Measurements from ENCODE around the gene GSN. TPM values are rescaled to one million over a fixed set of nuclear protein-coding genes. Genes with fewer than 3 reads are reported as not detected.

Gene GSN
- total RNA-seq, 1 donor from 2014 or later: 521 TPM

DNA sequence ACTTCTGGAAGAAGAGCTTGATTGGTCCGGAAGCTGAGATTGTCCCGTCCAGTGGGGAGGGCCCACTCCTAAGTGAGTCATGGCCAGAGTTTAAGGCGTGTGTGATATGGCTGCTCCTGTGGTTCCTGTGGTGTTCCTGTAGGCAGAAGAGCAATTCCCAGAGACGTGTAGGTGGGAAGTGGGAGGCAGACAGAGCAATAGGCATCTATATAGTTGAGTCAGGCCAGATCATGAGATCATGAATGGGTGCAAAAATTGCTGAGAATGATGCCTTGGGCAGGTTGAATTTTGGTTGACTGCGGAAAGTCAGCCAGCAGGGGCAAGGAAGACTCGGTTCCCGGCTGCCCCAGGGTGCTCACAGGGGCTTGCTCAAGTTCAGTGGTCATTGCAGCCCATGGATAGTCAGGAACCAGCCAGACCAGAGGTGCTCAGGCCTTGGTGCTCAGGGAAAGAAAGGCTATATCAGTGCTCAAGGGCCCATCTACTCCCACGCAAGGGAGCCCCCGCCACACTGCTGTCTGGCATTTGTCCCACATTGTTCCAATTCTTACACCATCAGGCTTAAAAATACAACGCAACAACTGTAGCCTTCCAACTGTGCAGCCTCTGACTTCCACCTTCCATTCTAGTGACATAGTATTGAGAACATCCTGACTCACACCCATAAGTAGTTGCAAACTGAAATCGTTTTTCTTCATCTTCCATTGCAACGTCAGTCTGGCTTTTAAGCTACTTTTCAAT, 21.0 kb upstream of the GSN start:
- DNase-seq (ENCODE audit: low spot score): no peak

DNA sequence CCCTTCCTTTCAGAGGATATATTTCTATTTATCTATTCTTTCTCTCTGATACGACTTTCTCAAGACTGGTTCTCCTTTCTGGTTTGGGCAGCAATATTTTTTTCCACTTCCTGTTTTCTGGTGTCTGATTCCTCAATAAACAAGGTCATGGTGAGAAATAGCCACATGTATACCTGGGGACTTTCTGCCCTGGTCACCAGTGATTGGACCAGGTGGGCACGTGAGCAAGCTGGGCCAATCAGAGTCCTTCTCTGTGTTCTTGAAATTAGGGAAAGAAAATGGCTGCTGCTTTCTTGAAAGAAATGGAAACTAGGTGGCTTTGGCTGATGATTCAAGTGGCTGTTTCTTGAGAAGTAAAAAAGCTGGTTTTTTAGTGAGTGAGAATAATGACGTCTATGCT, 18.4 kb upstream of the GSN start:
- DNase-seq (ENCODE audit: low spot score): no peak

DNA sequence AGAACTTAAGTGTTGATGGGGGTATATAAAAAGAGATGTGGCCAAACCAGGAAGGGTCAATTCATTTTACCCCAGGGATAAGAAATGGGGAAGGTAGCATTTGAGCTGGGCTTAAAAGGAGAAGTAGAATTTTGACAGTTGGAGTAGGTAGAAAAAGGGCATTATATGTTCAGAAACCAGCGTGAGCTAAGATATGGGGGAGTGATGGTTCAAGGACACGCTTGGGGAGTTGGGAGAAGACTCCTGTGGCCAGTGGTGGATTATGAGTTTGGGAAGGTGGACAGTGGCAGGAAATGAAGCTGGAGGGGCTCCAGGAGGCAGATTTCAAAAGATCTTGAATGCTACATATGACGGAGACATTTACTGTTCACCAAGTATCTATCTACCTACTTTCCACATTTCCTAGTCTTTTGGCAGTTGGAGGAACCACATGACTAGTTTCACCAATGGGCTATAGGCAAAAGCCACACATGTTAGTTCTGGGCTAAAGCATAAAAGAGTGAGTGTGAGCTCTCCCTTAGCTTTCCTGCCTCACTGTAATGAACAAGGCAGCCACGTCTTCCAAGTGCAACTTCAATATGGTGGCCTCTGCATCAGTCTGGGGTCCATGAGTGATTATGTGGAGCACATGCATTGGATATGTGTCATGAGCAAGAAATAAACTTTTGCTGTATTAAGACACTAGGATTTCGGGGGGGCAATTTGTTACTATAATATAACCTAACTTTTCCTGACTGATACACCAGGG, 15.7 kb upstream of the GSN start:
- no peak for DNase-seq (ENCODE audit: low spot score)

GRCh38 chr9:121253162-121253561, 14.8 kb upstream of the GSN start:
- DNase-seq (ENCODE audit: low spot score): no peak

DNA sequence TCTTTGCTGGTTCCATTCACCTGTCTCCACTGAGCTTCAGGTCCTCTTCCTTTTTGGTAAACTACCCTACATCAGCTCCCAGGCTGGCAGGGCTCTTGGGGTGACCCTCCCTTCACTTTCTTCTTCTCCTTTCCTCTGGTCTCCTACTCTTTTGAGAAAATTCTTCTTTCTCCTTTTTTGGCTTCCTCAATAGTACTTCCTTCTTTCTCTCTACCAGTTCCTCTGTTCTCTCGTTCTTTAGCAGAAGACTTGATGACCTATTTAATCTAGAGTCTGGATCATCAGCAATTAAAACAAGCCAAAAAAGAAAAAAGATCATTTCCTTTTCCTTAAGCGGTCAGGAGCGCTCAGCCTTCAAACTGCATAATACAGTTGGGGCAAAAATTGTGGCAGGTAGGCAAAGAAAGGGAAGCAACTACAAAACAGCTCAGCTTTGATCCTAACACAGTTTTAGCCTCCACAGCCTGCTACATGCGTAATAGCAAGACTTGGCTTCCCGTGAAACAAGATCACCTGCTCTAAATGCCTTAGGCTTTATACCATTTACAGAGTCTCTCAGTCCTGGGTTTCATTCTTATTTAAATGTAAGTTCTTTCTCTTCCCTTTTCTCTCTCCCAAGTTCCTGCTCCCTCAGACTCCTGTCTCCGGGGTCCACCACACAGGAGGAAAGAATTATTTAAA, 14.0 kb upstream of the GSN start:
- DNase-seq (ENCODE audit: low spot score): no peak

DNA sequence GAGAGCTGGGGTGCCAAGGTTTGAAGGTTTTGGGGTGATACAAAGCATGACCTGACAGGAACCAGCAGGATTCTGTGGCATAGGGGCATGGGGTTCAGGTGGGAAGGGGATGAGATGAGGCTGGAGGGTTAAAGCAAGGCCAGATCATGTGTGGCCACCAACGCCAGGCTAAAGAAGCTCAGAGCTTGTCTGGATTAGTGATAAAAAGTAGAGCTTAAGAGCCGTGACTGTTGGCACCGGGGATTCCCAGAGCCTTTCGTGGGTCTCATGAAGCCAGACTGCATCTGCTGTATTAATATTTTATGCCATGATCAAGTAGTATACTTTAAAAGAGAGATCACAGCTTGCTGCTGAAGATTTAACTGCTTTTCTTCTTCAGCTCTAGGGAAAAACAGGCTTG, 8.5 kb upstream of the GSN start:
- DNase-seq (ENCODE audit: low spot score): no peak

- DNase-seq (ENCODE audit: low spot score): no peak
These were observed 8.0 kb upstream of the GSN start for GRCh38 chr9:121259935-121260334.

DNA sequence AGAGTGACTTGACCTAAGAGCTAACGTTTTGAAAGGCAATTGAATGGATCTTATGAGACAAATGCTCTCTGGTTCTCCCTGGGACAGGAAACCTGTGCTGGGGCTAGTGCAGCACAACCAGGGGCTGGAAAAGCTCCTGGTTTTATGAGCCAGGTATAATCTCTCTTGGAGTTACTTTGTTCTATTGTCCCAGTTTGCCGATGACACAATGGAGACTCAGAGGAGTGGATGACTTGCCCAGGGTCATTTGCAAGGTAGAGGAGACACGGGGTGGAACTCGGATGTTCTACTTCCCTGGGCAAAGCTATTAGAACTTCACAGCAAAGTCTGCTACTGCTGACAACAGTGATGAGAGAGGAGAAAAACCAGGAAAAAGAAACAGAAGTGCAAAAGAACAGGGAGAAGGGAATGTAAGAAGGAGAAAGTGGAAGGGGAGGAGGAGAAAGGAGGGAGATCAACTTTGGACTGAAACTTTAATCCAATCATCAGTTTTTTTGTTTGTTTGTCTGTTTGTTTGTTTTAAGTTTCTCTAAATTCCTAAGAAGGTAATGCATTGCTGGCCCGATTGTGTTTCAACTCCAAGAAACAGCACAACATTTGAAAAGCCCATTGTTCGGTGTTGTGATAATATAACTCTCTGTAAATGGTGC, 7.4 kb upstream of the GSN start:
- no peak for DNase-seq (ENCODE audit: low spot score)

GRCh38 chr9:121261107-121261460, 6.9 kb upstream of the GSN start:
- no peak for DNase-seq (ENCODE audit: low spot score)

DNA sequence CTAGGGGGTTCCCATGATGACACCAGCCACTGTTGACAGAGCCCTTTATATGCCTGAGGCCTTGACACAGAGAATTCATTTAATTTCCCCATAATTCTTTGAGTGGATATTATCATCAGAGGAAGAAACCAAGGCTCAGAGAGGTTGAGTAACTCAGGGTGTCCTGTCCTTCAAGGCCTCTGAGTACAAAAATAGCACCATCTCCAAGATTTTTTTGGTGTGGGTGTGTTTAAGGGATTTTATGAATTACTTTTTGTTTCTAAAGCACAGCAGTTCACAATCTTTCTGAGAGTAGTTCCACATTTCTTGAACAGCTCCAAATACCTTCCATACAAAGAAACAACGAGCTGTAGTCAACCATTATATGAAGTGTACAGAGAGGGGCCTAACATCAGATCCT, 6.2 kb upstream of the GSN start:
- no peak for DNase-seq (ENCODE audit: low spot score)

DNA sequence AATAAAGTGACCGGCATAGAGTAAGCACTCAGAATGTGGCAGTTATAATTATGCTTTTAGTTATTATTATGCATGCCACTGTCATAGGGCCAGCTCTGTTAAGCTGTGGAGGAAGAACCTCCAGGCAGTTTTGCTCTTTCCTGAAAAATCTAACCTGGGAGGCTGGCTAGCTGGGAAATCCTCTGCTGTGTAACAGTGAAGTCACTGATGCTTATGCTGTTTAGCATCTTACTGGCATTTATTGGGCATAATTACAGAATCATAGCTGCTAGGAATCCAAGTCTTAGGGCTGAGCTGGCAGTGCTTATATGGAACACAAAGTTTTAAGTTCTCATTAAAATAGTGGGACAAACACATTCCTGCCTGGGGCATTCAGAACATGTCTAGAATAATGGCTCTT, 5.5 kb upstream of the GSN start:
- DNase-seq (ENCODE audit: low spot score): no peak

GRCh38 chr9:121262953-121263352, 5.0 kb upstream of the GSN start:
- DNase-seq (ENCODE audit: low spot score): no peak

- DNase-seq (ENCODE audit: low spot score): no peak
These were observed 1.6 kb upstream of the GSN start for GRCh38 chr9:121266356-121266755.

GRCh38 chr9:121266906-121267650, 884 bp upstream of the GSN start:
- DNase-seq (ENCODE audit: low spot score): no peak

DNA sequence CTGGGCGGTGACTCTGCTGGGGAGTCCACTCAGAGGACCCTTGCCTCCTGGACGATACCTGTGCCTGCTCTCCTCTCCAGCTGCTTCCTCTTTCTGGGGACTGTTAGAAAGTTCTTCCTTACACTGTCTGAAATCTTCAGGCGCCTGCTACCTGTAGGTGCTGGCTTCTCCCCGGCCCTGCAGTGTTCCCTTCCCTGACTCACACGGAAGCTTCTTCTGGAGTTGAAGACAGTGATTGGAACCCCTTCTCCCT, 562 bp downstream of the GSN start:
- DNase-seq (ENCODE audit: low spot score): no peak

- no peak for DNase-seq (ENCODE audit: low spot score)
These were observed 1.1 kb downstream of the GSN start for GRCh38 chr9:121268851-121269641.

DNA sequence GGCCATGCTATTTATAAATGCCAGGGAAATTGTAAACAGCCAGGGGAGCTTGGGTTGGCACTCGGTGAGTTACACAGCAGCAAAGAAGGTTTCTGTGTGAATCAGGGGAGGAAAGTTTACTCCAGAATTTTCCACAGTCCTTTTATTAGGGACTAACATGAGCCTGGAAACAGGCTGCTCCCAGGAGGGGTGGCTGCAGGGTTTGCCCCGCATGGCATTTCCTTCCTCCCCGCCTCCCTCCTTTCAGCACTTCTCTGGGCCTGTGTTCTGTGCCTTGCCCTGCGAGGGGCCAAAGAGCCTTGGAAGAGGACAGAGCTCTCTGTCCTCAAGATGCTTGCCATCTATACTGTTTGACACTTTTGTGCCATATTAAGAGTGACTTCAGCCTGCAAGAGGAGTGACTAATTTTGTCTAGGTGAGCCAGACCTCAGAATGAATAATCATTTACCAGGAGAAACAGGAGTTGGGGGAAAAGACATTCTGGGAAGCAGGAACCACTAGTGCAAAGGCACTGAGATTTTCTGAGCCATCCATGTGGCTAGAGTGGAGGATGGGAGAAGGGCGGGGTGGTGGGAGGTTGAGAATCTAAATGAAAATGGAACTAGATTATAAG, 1.8 kb downstream of the GSN start:
- no peak for DNase-seq (ENCODE audit: low spot score)

DNA sequence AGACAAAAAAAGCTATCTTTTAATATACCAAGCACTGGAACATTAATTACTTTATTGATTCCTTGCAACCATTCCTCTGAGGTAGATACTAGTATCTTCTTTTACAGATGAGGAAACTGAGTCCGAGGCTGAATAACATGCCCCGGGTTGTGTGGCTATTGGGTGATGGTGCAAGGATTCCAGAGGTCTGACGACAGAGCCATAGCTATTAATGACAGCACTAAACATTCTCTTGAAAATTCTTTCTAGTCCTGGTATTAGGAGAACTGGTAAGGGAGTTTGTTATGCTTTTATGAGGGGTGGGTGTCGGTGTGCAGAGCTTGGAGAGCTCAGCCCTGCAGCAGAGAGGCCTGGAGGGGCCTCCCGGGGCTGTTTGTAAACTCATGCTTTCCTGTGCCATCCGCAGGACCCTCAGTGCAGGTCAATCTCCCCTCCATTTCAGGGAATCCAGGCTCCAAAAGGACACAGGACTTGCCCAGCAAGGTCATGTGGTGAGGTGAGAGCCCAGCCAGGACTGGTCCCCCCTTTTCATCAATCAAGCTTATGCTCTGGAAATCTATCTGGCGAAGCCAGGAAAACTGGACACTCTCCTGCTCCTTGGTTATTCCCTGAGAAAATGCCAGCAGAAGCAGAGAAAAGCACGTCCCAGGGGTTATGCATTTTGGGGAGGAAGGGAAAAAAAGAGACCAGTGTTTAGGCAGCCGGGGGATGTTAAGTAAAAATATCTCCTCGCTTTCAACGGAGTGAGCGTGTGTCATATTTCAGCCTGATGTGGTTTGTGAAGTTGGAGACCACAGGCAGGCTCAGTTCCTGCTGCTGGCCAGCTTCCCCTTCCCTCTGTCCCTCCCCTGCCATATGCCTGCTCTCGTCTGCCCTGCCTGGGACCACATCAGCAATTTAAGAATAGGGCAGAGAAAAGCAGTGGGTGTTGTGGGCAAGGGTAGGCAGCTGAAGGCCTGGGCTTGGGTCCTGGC, 3.7 kb downstream of the GSN start:
- DNase-seq (ENCODE audit: low spot score): peak; percentile 60

DNA sequence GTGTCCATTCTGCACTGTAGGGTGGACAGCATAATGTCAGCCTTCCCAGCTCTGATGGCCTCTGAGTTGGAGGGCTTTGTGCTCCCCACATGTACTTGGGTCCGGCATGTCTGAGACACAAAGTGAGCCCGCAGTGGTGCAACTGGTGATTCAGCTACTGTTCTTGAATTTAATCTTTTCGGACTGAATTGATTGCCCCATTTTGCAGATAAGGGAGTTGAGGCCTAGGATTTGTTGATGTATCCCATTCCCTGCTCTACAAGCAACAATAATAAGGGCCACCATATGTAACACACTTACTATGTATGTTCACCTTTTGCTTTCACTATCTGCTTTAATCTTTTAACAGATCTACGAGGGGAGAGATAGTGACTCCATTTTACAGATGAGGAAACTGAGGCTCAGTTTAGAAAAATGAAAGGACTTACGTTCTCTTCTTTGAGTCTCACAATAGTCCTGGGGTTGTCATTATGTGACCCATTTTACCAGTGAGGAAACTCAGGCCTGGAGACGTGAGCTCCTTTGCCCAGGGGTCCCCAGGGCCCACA, 4.5 kb downstream of the GSN start:
- no peak for DNase-seq (ENCODE audit: low spot score)
